Right renal pelvis (tissue), 4 donors: ENCODE results near the gene PHACTR1. TPM values are rescaled to one million over a fixed set of nuclear protein-coding genes. Genes with fewer than 3 reads are reported as not detected.
A peak's percentile ranks its signal among the peaks of the same experiment; 100 is the strongest.

Source experiments
- DNase-seq, 4 donors: peaks; one replicate each; pipeline ENCODE4 v3.0.0-alpha.2; 2013; ENCODE audit warnings: low read depth in 4 of 4, low spot score in 3 of 4, missing footprints in 1 of 4
- polyA plus RNA-seq, 4 donors: library from polyadenylated mRNA; unstranded; fragments of 120-200 nt; gene quantifications; one replicate each; pipeline ENCODE4 v1.2.1, GENCODE V29; 2013; ENCODE audit not compliant: insufficient read length in 4 of 4

The PHACTR1 gene
- polyA plus RNA-seq, 4 donors, result 9.9 to 16.4 (median 13.6) TPM

DNA sequence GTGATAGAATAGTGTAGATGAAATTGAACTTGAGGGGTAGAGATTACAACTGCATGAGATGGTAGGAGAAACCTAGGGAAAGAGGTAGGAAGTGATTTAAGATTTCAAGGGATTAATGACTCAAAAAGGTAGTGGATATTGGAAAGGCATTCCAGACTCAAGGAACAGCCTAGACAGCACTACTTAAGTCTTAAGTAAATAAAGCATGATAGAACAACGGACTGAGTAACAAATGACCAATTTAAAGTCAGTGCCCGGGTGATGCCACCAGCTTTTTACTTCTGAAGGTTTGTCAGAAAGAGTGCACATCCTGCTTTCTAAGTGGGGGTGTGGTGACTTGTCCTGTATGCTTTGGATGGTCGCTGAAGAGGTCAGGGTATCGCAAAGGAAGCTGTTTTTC lies 81.8 kb downstream of the PHACTR1 start:
- no peak for DNase-seq

DNA sequence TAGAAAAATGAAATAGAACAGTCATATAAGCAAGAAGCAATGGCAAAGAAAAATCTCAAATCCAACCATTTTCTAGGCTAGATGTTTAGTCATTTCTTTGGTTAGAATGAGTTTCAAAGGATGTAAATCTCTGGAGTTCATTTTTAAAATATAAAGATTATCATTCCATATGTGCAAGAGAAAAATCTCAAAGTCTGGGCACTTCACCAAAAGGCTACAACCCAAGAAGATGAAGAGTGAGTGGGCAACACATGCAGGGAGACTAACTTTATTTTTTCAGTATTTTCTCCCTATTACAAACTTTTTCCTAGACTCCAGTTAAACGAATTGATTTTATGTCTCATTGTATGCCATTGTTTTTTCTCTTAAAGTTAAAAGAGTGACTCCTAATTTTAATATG lies 83.6 kb downstream of the PHACTR1 start:
- no peak for DNase-seq

DNA sequence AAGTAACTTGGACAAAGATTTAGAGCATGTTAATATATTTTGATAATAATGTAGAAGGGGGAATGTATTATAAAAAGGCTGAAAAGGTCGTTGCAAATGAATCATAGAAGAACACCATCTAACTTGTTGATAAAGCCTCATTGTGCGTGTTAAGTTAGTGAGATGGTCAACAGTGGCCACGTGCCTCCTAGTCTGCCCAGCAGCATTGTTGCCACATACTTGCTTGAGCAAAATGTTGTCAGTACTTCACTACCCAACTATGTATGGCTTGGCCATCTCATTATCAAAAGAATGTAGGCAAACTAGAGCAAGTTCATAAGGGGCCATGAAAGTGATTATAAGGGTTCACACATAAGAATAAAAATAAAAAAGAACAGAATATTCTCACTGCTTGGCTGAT lies 84.6 kb downstream of the PHACTR1 start:
- no peak for DNase-seq

DNA sequence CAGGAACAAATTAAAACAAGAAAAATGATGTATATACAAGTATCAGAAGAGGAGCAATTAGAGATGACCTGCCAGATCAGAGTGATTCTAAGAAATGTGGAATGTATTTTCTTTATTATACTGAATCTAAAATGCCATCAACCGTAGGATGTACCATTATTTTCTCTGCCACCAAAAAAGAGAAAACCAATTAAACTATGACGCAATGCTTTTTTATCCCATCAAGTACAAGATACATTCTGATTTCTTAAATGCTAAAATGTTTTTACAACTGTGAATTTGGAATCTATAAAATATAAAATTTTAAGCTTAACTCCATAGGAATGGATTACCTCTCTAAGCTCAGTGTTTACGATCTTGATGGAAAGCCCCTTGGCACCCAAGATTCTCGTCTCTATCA lies 85.9 kb downstream of the PHACTR1 start:
- DNase-seq, result no peak

DNA sequence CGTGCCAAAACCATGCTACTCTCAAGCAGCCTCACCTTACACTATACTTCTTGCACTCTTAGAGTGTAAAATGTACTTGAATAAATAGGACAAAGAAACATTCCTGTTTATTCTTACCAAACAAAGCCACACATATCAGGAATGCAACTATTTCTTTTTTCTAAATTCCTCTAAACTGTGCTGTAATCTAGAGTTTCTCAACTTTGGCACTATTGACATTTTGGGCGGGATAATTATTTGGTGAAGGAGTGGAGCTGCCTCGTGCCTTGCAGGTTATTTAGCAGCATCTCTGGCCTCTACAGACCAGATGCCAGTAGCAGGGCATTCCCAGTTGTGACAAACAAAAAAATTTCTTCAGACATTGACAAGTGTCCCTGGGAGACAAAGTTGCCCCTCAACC lies 86.9 kb downstream of the PHACTR1 start:
- DNase-seq, result no peak

DNA sequence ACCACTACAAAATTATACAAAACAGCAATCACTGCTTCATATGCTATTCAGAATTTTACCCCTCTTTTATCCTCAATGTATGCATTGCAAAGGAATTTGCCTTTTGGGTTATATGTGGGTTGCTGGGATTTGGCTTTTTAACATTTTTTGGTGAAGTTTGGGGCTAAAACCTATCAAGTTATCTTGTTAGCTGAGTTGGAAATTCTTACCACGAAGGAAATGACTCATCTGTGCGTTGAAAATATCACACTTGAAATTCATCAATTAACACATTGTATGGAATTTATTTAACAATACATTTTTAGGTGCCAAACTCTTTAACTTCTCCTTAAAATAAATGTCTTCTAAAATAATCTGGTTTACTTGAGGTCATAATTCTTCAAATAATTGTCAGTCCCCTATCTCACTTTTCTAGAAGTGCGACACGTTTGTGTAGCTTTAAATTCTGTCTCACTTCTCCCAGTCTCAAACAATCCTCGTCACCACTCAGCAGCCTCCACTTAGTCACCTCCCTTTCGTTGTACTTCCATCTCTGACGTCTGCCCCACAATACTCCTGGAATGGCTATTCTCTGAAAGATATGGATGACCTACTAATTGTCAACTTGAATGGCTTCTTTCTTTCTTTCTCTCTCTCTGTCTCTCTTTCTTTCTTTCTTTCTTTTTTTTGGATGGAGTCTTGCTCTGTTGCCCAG lies 88.5 kb downstream of the PHACTR1 start:
- no peak for DNase-seq

DNA sequence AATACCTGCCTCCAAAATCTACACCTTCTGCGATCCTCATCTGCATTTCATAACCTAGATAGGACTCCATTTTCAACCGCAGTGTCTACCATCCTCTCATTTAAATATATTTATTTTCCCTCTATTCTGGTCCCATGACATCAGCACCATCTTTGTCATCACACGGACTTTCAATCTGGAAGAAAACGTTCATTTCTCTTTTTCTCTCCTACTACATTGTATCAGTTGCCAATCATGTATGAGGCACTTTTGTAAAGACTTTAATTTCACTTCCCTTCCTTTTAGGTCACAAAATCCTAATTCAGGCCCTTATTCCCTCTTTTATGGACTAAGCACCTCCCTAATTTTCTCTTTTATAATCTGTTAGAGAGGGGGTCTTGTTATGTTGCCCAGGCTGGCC lies 89.6 kb downstream of the PHACTR1 start:
- no peak for DNase-seq

DNA sequence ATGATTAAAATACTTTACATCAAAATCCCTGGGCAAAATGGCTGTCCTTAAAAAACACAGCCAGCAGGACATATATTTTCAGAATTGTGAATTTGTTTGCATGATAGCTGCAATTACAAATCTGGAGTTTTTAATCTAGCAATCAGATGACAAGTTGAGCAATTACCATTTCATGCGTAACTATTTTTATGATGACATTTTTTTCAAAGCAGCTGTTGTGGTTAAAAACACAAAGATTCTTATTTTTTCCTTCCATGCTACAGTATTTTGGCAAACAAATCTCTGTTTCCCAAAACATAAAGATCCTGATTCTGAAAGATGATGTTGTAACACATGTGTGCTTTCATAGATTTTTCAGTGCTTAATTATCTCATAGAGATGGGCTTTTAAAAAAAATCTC lies 90.2 kb downstream of the PHACTR1 start:
- DNase-seq, result no peak

DNA sequence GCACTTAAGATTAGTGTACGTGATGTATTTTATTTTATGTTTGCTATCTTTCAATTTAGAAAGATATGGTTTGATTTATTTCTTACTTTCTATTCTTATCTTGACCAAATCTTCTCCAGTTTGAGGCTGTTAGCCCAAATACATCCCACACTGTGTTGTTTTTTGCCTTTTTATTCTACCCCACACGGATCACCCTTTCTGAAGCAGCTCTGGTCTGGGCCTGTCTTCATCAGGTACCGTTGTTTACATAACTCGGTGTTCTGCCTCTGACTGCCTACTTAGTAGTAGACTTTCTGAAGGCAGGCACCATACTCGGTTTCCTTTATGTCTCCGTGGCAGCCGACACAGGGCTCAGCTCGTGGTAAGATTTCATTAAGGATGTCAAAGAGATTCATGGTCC lies 95.0 kb downstream of the PHACTR1 start:
- DNase-seq, result no peak

DNA sequence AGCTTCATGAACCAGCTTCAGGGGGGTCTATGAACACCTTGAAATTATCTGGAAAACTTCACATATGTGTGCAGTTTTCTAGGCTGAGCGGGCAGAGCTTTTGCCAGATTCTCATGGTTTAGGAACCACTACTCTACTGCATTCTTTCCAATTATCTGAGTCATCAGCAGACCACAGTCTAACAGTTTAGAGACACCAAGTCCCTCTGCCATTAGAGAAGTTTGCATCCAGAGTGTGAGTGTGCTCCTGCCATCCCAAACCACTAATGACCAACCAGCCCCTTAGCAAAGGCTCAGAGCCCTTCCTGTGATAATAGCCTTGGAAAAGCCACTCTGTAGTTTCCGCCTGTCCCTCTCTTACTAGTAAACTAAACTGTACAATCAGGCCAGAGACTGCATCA lies 96.8 kb downstream of the PHACTR1 start:
- no peak for DNase-seq

DNA sequence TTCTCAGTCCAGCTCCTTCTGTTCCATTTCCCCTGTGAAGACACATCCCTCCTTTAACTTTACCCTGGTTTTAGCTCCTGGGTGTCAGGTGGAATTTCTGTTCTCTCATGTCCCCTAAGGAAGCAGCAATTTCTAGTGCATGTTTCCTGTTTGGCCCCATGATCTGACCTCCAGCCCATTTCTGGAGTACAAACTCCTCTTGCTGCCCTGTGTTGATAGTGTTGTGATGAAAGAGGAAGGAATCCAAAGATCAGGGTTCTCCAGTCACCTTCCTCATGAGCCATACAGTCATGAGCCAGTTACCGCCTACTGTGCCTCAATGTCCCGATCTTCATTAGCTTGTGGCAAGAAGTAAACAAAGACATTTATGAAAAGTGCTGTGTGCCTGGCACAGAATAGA lies 97.4 kb downstream of the PHACTR1 start:
- no peak for DNase-seq

DNA sequence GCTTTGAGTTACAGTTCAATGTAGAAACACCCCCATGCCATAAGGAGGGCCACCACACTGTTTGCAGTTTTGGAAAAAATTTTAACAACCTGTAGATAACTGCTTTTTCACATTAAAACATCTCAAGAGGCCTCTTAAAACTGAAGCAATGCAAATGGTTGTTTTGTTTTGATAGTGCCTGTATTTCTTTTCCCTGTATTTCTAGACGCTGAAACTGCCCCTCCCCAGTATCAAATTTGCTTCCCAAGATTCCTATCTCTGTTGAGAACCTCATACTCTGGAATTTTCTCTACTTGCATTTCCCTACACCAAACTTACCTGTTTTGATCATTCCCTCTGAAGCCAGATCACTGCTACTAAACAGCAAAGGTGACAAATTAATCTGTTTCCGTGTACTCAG lies 98.5 kb downstream of the PHACTR1 start:
- no peak for DNase-seq

DNA sequence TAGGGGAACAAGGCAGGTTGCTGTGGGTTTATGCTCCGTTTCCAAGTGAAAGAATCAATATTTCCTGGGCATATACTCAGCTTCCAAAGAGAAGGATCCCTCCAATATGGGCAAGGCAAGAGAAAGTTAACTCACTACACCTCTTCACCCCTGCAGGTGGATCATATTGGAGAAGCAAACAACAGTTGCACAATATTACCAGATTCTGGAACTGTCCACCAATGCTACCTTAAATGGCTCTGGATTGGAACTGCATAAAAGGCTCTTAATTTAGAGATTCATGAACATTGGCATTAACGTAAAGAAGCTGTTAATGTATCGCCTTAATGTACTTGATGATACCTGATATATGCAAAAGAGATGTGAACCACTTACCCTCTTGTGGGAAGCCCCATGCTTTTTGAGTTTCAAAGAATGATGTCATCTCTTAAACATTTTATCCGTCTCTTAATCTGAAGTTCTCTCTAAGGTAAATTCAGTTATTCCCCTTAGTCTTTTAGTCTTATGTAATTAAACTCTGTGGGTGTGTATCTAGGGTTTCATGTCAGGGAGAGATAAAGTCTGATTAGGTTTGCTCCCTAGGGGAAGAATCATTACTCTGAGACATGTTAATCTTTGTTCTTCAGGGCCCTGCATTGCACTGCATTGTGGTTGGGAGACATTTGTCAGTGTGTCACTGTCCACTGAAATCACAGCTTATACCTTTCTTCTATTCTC lies 99.5 kb downstream of the PHACTR1 start:
- no peak for DNase-seq

DNA sequence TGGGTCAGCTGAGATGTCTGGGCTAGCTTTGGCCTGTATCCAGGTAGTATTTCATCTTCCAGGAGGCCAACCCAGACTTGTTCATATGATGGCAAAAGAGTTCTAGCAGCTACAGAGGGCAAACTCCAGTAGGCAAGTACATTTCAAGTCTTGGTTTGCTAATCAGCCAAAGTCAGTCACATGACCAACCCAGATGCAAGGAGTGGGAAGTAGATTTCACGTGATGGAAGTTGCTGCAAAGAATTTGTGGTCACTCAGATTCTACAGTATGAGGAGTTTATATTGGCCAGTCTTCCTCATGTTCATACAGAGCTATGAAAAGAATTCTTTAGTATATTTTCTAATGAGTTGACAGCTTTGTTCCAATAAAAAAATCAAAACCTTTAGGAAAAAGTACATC lies 101.8 kb downstream of the PHACTR1 start:
- DNase-seq, result no peak

DNA sequence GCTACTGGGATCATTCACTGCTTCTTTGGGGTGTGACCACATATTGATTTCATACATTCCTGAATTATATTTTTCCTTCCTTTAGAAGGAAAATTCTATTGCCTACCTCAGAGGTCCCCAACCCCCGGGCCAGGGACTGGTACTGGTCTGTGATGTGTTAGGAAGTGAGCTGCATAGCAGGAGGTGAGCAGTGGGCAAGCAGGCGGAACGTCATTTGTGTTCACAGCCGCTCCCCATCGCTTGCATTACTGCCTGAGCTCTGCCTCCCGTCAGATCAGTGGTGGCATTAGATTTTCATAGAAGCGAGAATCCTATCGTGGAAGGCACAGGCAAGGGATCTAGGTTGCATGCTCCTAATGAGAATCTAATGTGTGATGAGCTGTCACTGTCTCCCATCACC lies 107.3 kb downstream of the PHACTR1 start:
- no peak for DNase-seq

DNA sequence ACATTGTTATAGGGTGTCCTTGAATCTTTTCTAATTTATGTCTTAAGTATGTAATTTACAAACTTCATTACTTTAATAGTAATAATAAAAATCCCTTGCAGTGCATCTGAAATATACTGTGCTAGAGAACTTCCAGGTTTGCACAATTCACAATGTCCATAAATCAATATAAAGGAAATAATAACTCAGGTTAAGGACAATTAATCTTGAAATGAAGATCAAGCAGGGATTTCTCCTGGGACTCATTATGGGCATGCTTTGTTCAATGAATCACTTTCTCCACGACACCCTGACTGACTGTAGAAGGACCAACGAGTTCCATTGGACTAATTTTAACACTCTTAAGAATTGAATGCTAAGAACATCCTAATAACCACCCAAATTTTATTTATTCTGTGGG lies 110.0 kb downstream of the PHACTR1 start:
- peak in 1 of 4 donors; percentile 10 for DNase-seq

DNA sequence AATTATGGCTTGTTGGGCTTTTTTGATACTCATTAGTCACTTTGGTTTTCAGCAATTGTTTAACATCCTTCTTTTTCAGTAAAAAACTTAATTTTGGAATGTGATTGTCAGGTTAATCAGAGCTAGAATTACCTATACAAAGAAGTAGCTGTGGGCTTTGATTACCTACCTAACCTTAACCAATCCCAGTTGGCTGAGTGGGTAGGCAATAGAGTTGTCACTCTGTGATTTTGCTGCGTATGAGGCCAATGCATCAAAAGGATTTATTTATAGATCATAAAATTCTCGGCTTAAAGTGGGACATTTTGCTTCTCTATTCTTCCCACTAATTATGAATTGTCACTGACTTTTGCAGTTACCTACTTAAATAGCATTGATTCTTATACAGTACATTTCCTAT lies 111.4 kb downstream of the PHACTR1 start:
- no peak for DNase-seq

DNA sequence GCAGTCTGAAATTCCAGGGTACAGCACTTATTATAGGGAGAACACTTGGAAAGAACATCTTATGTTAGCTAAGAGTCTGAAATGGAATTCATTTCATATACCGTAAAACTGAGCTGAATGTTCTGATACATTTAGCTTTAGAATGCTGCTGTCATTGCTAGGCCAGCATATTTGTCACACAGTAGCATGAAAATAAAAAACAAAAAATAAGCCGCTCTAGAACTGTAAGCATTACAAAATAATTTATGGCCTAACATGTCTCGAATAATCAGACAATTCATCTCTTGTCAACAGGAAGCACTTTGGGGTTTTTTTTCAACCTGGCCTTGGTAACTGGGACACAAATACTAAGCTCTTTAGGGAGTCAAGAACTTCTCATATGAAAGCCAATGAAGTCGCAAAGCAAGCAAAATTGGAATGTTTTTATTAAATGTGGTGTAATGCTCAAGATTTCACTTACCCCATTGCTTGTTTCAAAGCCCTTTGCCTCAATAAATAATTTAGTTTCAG lies 115.7 kb downstream of the PHACTR1 start:
- DNase-seq, result no peak

DNA sequence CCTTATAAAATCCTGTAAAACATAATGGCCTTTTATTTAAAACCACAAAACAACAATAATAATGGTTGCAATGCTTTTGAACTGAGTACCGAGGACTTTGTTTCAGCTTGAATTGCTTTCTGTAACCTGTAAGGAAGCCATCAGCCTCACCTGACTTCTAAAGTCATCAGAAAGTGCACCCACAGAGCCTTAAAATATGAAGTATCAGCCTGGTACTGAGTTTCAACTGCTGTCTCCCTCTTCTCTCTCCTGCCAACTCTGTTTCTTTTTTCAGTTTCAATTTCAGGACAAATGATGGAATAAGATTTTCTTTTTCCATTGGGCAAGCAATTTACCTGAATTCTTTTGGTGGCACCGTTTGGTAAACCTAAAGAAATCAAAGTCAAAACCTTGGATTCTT lies 119.4 kb downstream of the PHACTR1 start:
- DNase-seq, result no peak

DNA sequence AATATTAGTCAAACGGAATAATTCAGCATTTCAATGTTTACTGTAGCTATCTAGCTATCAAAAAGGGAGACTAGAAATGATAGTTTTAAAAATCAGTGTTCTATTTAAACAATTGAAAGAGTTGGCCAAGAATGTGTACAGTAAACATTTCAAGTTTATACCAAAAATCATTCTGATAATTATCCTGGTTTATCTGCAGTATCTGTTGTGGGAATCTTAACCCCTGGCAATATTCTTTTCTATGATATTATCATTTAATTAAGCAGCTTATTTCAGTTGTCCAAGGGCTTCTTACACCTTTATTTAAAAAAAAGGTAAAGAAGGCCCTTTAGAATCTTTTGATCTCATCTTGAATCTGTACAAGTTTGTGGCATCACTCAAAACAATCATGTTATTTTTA lies 125.1 kb downstream of the PHACTR1 start:
- DNase-seq, result no peak

DNA sequence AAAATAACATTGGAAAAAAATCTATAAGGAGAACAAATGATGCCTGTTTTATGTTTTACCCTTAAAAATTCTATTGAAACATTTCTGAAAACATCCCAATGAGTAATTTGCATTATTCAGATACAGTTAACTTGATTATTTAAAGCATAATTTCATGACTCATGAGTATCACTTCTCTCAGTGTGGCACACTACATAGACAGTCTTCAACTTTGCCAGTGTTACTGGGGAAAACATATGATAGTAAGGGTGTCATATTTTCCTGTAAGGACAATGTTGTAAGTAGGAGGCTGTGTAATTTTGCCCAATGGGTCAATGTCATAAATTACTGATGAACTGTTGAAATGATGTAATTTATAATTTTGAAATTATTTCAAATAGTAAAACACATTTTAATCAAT lies 125.5 kb downstream of the PHACTR1 start:
- no peak for DNase-seq

DNA sequence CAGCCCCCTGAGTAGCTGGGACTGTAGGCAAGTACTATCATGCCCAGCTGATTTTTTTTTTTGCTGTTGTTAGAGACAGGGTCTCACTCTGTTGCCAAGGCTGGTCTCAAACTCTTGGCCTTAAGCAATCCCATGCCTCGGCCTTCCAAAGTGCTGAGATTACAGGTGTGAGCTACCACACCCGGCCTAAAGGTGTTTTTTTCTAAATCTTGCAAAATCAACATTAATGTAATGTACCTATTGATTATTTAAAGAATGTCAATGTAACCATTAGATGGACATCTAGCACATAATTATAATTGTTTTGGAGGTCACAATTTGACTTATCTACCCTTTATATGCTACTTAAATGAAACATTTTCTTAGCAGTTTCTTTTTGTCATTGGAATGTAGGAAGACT lies 126.1 kb downstream of the PHACTR1 start:
- DNase-seq, result no peak
